ENCODE data around the gene CDYL. TPM values are rescaled to one million over a fixed set of nuclear protein-coding genes. Genes with fewer than 3 reads are reported as not detected.

CDYL gene
- total RNA-seq, 4 donors from 2014 or later: 41.9 to 52.3 (median 45.7) TPM

DNA sequence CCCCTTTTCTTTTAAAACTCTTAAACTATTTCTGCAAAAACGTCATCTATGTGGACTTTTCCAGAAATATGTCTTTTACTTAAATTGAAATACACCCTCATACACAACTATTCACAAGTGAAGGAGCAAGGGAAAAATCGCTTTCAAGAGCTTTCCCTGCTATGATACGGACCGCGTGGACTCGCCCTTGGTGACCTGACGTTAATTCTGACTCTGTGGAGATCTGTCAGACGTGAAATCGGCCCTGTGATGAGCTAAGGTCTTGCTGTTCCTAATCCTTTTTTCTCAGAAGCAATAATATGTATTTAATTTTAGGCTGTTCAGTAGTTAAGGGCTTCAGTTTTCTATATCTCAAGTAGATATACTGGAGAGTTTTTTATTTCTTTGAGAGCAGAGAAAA lies 114.0 kb downstream of the CDYL start:
- H3K36me3 ChIP-seq: peaks cover 0 to 31% (median 26%) of the 10 kb centered on the region in 4 donors
- H3K9me3 ChIP-seq: no peaks in the 10 kb centered on the region
- H3K4me1 ChIP-seq: no peaks in the 10 kb centered on the region
- no peak overlapping the region for H3K27ac ChIP-seq (replicated peaks in 1 of 4)
- 91% methylated on average over 9 of the region's 9 CpGs for WGBS
- intact Hi-C loops (cut with DNase I): no loop called here
- H3K27me3 ChIP-seq: no peaks in the 10 kb centered on the region
- no peak for TF ChIP-seq EP300 (IDR thresholded peaks at IDR 0.05)
- TF ChIP-seq, protein P1, sequence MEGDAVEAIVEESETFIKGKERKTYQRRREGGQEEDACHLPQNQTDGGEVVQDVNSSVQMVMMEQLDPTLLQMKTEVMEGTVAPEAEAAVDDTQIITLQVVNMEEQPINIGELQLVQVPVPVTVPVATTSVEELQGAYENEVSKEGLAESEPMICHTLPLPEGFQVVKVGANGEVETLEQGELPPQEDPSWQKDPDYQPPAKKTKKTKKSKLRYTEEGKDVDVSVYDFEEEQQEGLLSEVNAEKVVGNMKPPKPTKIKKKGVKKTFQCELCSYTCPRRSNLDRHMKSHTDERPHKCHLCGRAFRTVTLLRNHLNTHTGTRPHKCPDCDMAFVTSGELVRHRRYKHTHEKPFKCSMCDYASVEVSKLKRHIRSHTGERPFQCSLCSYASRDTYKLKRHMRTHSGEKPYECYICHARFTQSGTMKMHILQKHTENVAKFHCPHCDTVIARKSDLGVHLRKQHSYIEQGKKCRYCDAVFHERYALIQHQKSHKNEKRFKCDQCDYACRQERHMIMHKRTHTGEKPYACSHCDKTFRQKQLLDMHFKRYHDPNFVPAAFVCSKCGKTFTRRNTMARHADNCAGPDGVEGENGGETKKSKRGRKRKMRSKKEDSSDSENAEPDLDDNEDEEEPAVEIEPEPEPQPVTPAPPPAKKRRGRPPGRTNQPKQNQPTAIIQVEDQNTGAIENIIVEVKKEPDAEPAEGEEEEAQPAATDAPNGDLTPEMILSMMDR (IDR thresholded peaks at IDR 0.05): no peak
- H3K4me3 ChIP-seq: no peak overlapping the region
- DNase-seq (ENCODE audit: extremely low spot score): peak; percentile 50

DNA sequence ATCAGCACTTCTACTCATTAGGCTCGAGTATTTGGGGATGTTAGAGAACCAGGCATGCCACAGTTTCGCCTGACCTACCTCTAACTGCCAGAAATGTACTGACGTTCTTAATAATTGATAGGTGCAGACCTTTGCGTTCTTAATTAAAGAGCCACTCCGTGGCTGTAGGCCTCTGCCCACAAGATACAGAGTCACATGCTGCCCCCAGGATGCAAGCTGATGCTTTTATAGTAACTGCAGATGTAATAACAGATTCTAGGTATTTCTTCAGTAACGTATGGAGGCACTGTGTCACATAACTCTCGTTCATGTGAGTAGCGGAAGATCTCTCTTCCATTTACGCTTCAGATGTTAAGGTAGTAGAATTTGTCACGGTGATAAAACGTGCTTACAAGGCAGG lies 114.4 kb downstream of the CDYL start:
- TF ChIP-seq, protein P1 (IDR thresholded peaks at IDR 0.05): no peak
- no peak for TF ChIP-seq EP300 (IDR thresholded peaks at IDR 0.05)
- TF ChIP-seq POLR2A (IDR thresholded peaks at IDR 0.05; ENCODE audit: low read depth): no peak
- TF ChIP-seq POLR2AphosphoS5 (IDR thresholded peaks at IDR 0.05): no peak
- Histone ChIP-seq H3K27me3 (no peaks in the 10 kb centered on the region), H3K36me3 (peaks cover 0 to 32% (median 26%) of the 10 kb centered on the region in 4 donors), H3K4me1 (no peaks in the 10 kb centered on the region), H3K27ac (replicated peaks in 1 of 4) (no peak overlapping the region), H3K9me3 (no peaks in the 10 kb centered on the region), H3K4me3 (no peak overlapping the region)
- WGBS: 95% methylated on average over 11 of the region's 11 CpGs
- DNase-seq (ENCODE audit: extremely low spot score): peak; percentile 37
- intact Hi-C loops (cut with DNase I): no loop called here

DNA sequence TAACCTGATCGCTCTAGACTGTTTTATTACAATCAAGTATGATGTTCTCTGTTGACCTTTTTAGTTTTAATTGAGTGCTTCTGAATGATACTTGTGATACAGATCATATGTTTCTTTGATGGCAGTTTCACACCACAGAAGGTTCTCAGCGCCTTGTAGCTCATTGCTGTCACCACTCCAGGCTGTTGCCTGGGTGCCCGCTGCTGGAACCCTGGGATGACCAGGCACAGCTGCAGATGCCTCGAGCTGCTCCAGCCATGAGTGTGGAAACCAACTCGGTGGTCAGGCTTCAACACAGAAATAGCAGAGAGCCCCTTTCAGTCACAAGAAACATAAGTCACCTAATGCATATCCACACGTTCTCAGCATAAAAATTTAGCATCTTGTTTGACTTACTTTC lies 114.9 kb downstream of the CDYL start:
- peak; percentile 74 for DNase-seq (ENCODE audit: extremely low spot score)
- intact Hi-C loops (cut with DNase I): no loop called here
- H3K36me3 ChIP-seq: peaks cover 0 to 38% (median 26%) of the 10 kb centered on the region in 4 donors
- H3K4me3 ChIP-seq: no peak overlapping the region
- no peaks in the 10 kb centered on the region for H3K9me3 ChIP-seq
- TF ChIP-seq EP300 (IDR thresholded peaks at IDR 0.05) (no peak), POLR2AphosphoS5 (IDR thresholded peaks at IDR 0.05) (no peak), POLR2A (IDR thresholded peaks at IDR 0.05; ENCODE audit: low read depth) (no peak)
- TF ChIP-seq, protein P1 (IDR thresholded peaks at IDR 0.05): no peak
- no peaks in the 10 kb centered on the region for H3K4me1 ChIP-seq
- no peak overlapping the region for H3K27ac ChIP-seq (replicated peaks in 1 of 4)
- WGBS: 94% methylated on average over 6 of the region's 6 CpGs
- no peaks in the 10 kb centered on the region for H3K27me3 ChIP-seq

DNA sequence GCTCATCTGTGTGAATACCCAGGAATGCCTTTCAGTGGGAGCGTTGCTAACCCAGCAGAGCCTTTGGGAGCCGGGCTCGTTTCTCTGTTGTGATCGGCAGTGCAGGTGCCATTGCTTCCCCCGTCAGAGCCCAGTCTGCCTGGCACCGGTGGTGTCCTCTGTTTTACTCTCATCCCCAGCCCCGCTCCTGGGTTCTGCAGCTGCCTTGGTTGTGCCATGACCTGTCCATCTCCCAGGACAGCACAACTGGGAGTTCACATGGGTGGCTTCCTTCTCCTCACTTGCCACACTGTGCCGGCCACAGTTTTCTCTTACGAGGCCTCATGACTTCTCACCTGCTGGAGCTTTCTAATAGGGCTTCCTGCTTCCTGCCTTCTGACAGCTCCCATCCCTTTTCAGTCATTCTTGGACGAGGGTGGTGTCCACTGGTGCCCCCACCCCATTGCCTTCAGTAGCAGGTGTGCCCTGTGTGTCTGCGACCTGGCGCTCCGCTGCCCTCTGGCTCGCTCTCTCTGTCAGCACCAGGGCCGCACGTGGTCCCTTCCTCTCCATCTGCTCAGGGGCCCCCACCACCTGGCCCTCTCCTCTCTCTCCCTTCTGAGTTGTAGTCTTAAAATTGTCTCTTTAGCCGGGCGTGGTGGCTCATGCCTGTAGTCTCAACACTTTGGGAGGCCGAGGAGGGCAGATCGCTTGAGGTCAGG lies 116.7 kb downstream of the CDYL start:
- no peak overlapping the region for H3K4me3 ChIP-seq
- no peaks in the 10 kb centered on the region for H3K4me1 ChIP-seq
- no peaks in the 10 kb centered on the region for H3K27me3 ChIP-seq
- H3K36me3 ChIP-seq: peaks cover 0 to 46% (median 27%) of the 10 kb centered on the region in 4 donors
- H3K9me3 ChIP-seq: no peaks in the 10 kb centered on the region
- intact Hi-C loops (cut with DNase I): no loop called here
- 95% methylated on average over 20 of the region's 20 CpGs for WGBS
- peak; percentile 53 for DNase-seq (ENCODE audit: extremely low spot score)
- H3K27ac ChIP-seq (replicated peaks in 1 of 4): no peak overlapping the region
- TF ChIP-seq POLR2A (IDR thresholded peaks at IDR 0.05; ENCODE audit: low read depth) (no peak), EP300 (IDR thresholded peaks at IDR 0.05) (no peak)

DNA sequence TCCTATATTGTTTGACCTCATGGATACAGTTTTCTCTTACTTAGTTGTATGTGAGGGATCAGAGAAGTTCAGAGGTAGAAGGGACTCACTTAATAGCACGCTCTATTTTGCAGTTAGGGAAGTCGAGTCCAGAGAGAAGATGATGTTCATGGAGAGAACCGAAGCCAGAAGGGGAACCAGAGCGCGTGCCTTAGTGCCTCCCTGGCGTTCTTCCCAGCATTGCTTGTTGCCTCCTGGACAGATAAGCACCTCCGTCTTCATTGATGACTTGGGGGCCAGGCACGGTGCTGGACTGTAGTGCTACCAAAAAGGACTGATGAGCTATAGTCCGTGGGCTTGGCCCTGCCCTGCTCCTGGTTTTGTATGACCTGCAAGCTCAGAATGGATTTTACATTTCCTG lies 117.8 kb downstream of the CDYL start:
- DNase-seq (ENCODE audit: extremely low spot score): peak; percentile 60
- H3K4me3 ChIP-seq: no peak overlapping the region
- no peaks in the 10 kb centered on the region for H3K4me1 ChIP-seq
- intact Hi-C loops (cut with DNase I): no loop called here
- peaks cover 0 to 52% (median 34%) of the 10 kb centered on the region in 4 donors for H3K36me3 ChIP-seq
- 97% methylated on average over 9 of the region's 9 CpGs for WGBS
- TF ChIP-seq, protein P1 (IDR thresholded peaks at IDR 0.05): no peak
- TF ChIP-seq EP300 (IDR thresholded peaks at IDR 0.05) (no peak), POLR2A (IDR thresholded peaks at IDR 0.05; ENCODE audit: low read depth) (no peak), POLR2AphosphoS5 (IDR thresholded peaks at IDR 0.05) (no peak)
- no peak overlapping the region for H3K27ac ChIP-seq (replicated peaks in 1 of 4)
- peaks cover 0 to 7% (median 0%) of the 10 kb centered on the region in 4 donors for H3K9me3 ChIP-seq
- no peaks in the 10 kb centered on the region for H3K27me3 ChIP-seq
